HCT116 (cell line): ENCODE data around the gene OPTN. TPM values are rescaled to one million over a fixed set of nuclear protein-coding genes. Genes with fewer than 3 reads are reported as not detected.
"Not testable (repeated sequence)": the region's sequence is repeated elsewhere in the genome, so short reads cannot be mapped to it uniquely, and the experiment has no call there.

ENCODE experiments used
- ATAC-seq: fragments of 200-7000 bp; cut with Tn5 transposase; 2 replicates; pipeline ENCODE4 v1.9.1; 2020; ENCODE audit warnings: mild to moderate bottlenecking, moderate library complexity
- BruUV-seq: library from RNA; stranded (reverse); fragments of 400-500 nt; replicated peaks from 2 replicates; lab custom pipeline; 2021; lab: Mats Ljungman, UMichigan
- CTCF ChIA-PET: fragments of 300-600 bp; sonication (Branson Sonifier 250); formaldehyde crosslinking; loops from one replicate; lab custom pipeline; 2021; ENCODE audit warnings: antibody characterized with exemption; lab: Charles Lee
- POLR2A ChIA-PET: fragments of 300-600, 350-600 bp; sonication (Branson Sonifier 250); formaldehyde crosslinking; loops from one replicate; lab custom pipeline; 2021; ENCODE audit warnings: antibody characterized with exemption; lab: Charles Lee
- RAD21 ChIA-PET, 2 experiments: fragments of 300-600 bp; sonication (Branson Sonifier 250); formaldehyde crosslinking; loops; one replicate each; lab custom pipeline; 2023; ENCODE audit warnings: low total read pairs in 2 of 2; ENCODE audit not compliant: uncharacterized antibody in 2 of 2, unreplicated experiment in 2 of 2, low non-redundant PET in 1 of 2; lab: Charles Lee
- DNase-seq: peaks from one replicate; pipeline ENCODE4 v3.0.0-alpha.2; 2010; ENCODE audit warnings: low read depth, low spot score
- H2AFZ ChIP-seq: fragments of 200-600 bp; shearing (Covaris generic), sonication (generic); 2 replicates; pipeline ENCODE4 v1.6.1; 2017; ENCODE audit warnings: low read depth, mixed run types, mixed read lengths, antibody characterized with exemption, low read length; ENCODE audit not compliant: poor library complexity, severe bottlenecking
- H3K27ac ChIP-seq: 2 replicates; pipeline ENCODE4 v1.5.1; 2012; ENCODE audit warnings: low read depth, low read length
- H3K27me3 ChIP-seq: fragments of 200-600 bp; sonication (generic); 2 replicates; pipeline ENCODE4 v1.6.1; 2016; ENCODE audit warnings: mixed run types, low read length, mixed read lengths; ENCODE audit not compliant: insufficient read depth
- H3K36me3 ChIP-seq, 2 experiments: fragments of 200-500 bp in 1 of 2; fragments of 200-600 bp in 1 of 2; sonication (Bioruptor generic) in 1 of 2; sonication (generic) in 1 of 2; 2 replicates each; pipeline versions ENCODE4 v1.5.1 to v1.6.1; 2014 to 2016; ENCODE audit warnings: low read length in 2 of 2, inconsistent platforms in 1 of 2, mixed read lengths in 1 of 2, mixed run types in 1 of 2; ENCODE audit not compliant: insufficient read depth in 2 of 2, control insufficient read depth in 1 of 2
- H3K4me1 ChIP-seq, 2 experiments: fragments of 200-600 bp in 1 of 2; sonication (generic) in 1 of 2; 2 replicates each; pipeline versions ENCODE4 v1.5.1 to v1.6.1; 2012 to 2017; ENCODE audit warnings: low read length in 2 of 2, inconsistent platforms in 1 of 2, mild to moderate bottlenecking in 1 of 2, mixed read lengths in 1 of 2, mixed run types in 1 of 2, moderate library complexity in 1 of 2; ENCODE audit not compliant: insufficient read depth in 2 of 2, control insufficient read depth in 1 of 2
- H3K4me2 ChIP-seq: fragments of 200-600 bp; sonication (generic); 2 replicates; pipeline ENCODE4 v1.6.1; 2017; ENCODE audit warnings: mixed run types, low read length, mixed read lengths
- H3K4me3 ChIP-seq, 2 experiments: fragments of 200-600 bp in 1 of 2; sonication (generic) in 1 of 2; replicated peaks in 1 of 2; 2 replicates each; pipeline ENCODE4 v1.5.1; 2011 to 2016; ENCODE audit warnings: low read length in 2 of 2, control low read depth in 1 of 2, low read depth in 1 of 2, mild to moderate bottlenecking in 1 of 2, mixed read lengths in 1 of 2, mixed run types in 1 of 2
- H3K79me2 ChIP-seq: fragments of 200-600 bp; sonication (generic); 2 replicates; pipeline ENCODE4 v1.6.1; 2017; ENCODE audit warnings: mild to moderate bottlenecking, mixed run types, low read length, moderate library complexity, mixed read lengths; ENCODE audit not compliant: insufficient read depth
- H3K9ac ChIP-seq: fragments of 200-600 bp; sonication (generic); 2 replicates; pipeline ENCODE4 v1.6.1; 2016; ENCODE audit warnings: low read length, mixed read lengths
- H3K9me2 ChIP-seq: fragments of 200-600 bp; sonication (generic), shearing (Covaris generic); 2 replicates; pipeline ENCODE4 v1.6.1; 2017; ENCODE audit warnings: mixed run types, mild to moderate bottlenecking, moderate library complexity; ENCODE audit not compliant: insufficient read depth
- H3K9me3 ChIP-seq, 2 experiments: fragments of 200-500 bp in 1 of 2; fragments of 200-600 bp in 1 of 2; sonication (Bioruptor generic) in 1 of 2; sonication (generic) in 1 of 2; 2 replicates each; pipeline ENCODE4 v1.6.1; 2014 to 2017; ENCODE audit warnings: low read length in 2 of 2, mixed read lengths in 2 of 2, inconsistent platforms in 1 of 2, low read depth in 1 of 2, mild to moderate bottlenecking in 1 of 2, mixed run types in 1 of 2, moderate library complexity in 1 of 2; ENCODE audit not compliant: control insufficient read depth in 1 of 2, insufficient read depth in 1 of 2
- H4K20me1 ChIP-seq: fragments of 200-600 bp; sonication (generic), shearing (Covaris generic); 2 replicates; pipeline ENCODE4 v1.6.1; 2017; ENCODE audit warnings: mixed run types, mild to moderate bottlenecking, moderate library complexity; ENCODE audit not compliant: insufficient read depth
- CBX3 ChIP-seq: IDR thresholded peaks from 2 replicates; pipeline ENCODE4 v1.6.1; 2012; ENCODE audit warnings: low read depth
- CEBPB ChIP-seq: IDR thresholded peaks from 2 replicates; pipeline ENCODE4 v1.6.1; 2012; ENCODE audit warnings: low read depth
- EGR1 ChIP-seq: IDR thresholded peaks from 2 replicates; pipeline ENCODE4 v1.6.1; 2012; ENCODE audit warnings: low read depth
- ELF1 ChIP-seq: IDR thresholded peaks from 2 replicates; pipeline ENCODE4 v1.6.1; 2012; ENCODE audit warnings: low read depth, borderline replicate concordance
- EZH2phosphoT487 ChIP-seq: fragments of 200-600 bp; IDR thresholded peaks from 2 replicates; pipeline ENCODE4 v1.6.1; 2018; ENCODE audit warnings: antibody characterized with exemption, borderline replicate concordance
- FOSL1 ChIP-seq: IDR thresholded peaks from 2 replicates; pipeline ENCODE4 v1.6.1; 2012; ENCODE audit warnings: low read depth
- JUND ChIP-seq: IDR thresholded peaks from 2 replicates; pipeline ENCODE4 v1.6.1; 2012
- POLR2AphosphoS5 ChIP-seq: IDR thresholded peaks from 2 replicates; pipeline ENCODE4 v1.6.1; 2011; ENCODE audit warnings: mild to moderate bottlenecking, low read depth, low read length, moderate library complexity
- RAD21 ChIP-seq: IDR thresholded peaks from 2 replicates; pipeline ENCODE4 v1.6.1; 2012; ENCODE audit warnings: low read depth, mild to moderate bottlenecking
- SP1 ChIP-seq: IDR thresholded peaks from 2 replicates; pipeline ENCODE4 v1.6.1; 2012; ENCODE audit warnings: low read depth
- SRF ChIP-seq: IDR thresholded peaks from 2 replicates; pipeline ENCODE4 v1.6.1; 2012; ENCODE audit warnings: low read depth
- TCF7L2 ChIP-seq: IDR thresholded peaks from 2 replicates; pipeline ENCODE4 v1.7.0; 2011; ENCODE audit warnings: borderline replicate concordance, inconsistent platforms; ENCODE audit not compliant: insufficient read depth, insufficient read length; ENCODE audit errors: extremely low read depth
- ZNF274 ChIP-seq: fragments of 200-500 bp; sonication (Bioruptor generic); IDR thresholded peaks from 2 replicates; pipeline ENCODE4 v1.6.1; 2014; ENCODE audit warnings: mild to moderate bottlenecking, low read depth, low read length, inconsistent platforms
- intact Hi-C: fragments of 100-400 bp; cut with micrococcal nuclease; formaldehyde crosslinking; loops from 2 replicates; pipeline ENCODE4 v1.10.0; 2022
- total RNA-seq: library from RNA; stranded (reverse); gene quantifications from one replicate; pipeline ENCODE4 v1.2.1, GENCODE V29; 2021; ENCODE audit not compliant: unreplicated experiment
- TF ChIP-seq, protein P1 (sequence below): IDR thresholded peaks from 2 replicates; pipeline ENCODE4 v1.6.1; 2012

OPTN gene
- total RNA-seq, 1 experiment from 2014 or later, result 17.0 TPM

- no peak for TF ChIP-seq EZH2phosphoT487
- TF ChIP-seq, protein P1, sequence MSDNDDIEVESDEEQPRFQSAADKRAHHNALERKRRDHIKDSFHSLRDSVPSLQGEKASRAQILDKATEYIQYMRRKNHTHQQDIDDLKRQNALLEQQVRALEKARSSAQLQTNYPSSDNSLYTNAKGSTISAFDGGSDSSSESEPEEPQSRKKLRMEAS, result no peak
- TF ChIP-seq JUND, result no peak
- peak; percentile 44 for TF ChIP-seq EGR1
- no peak for TF ChIP-seq TCF7L2
- peak; percentile 84 for TF ChIP-seq RAD21
- no peak for TF ChIP-seq ELF1
- TF ChIP-seq, all 23 proteins: peak for 6
These were observed at the start of gene OPTN (continued) for GRCh38 chr10:13099666-13100348.

- ChIA-PET RAD21 (no interaction called here), POLR2A (no interaction called here), CTCF (no interaction called here)
- no peaks in the 10 kb centered on the region for H3K79me2 ChIP-seq
- no TSS peak for BruUV-seq
- H2AFZ ChIP-seq, result no peak overlapping the region
- no peaks in the 10 kb centered on the region for H3K27me3 ChIP-seq
- DNase-seq (no peak), ATAC-seq (no peak)
- no peaks in the 10 kb centered on the region for H4K20me1 ChIP-seq
- no peak overlapping the region for H3K4me2 ChIP-seq
- intact Hi-C loops, result no loop called here
- TF ChIP-seq ELF1, result no peak
- TF ChIP-seq SP1, result no peak
- TF ChIP-seq TCF7L2, result no peak
- no peak for TF ChIP-seq ZNF274
- no peak for TF ChIP-seq JUND
- no peak for TF ChIP-seq FOSL1
- no peak for TF ChIP-seq SRF
- TF ChIP-seq RAD21, result no peak
- TF ChIP-seq CBX3, result no peak
- TF ChIP-seq EZH2phosphoT487, result no peak
- TF ChIP-seq POLR2AphosphoS5, result no peak
- no peak for TF ChIP-seq CEBPB
- H3K4me3 ChIP-seq, result no peak overlapping the region
- H3K9ac ChIP-seq, result no peak overlapping the region
- H3K9me2 ChIP-seq, result no peaks in the 10 kb centered on the region
- H3K4me1 ChIP-seq, result no peaks in the 10 kb centered on the region
- no peaks in the 10 kb centered on the region for H3K36me3 ChIP-seq
- no peak overlapping the region for H3K27ac ChIP-seq
- no peaks in the 10 kb centered on the region for H3K9me3 ChIP-seq
These were observed 48.8 kb upstream of the OPTN start for GRCh38 chr10:13051126-13051694.

DNA sequence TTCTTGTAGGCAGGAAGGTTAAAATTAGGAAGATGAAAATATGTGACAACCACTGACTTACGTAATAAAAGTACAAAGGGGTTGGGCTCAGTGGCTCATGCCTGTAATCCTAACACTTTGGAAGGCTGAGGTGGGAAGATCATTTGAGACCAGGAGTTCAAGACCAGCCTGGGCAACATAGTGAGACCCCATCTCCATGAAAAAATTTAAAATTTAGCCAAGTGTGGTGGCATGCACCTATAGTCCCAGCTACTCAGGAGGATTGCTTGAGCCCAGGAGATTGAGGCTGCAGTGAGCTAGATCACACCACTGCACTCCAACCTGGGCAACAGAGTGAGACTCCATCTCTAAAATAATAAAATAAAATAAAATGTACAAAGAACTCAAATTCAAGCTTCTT is 46.8 kb upstream of the OPTN start:
- CTCF ChIA-PET, result interaction anchor here (0.6 to 1.2 kb wide), 2 partner anchors 15 to 151 kb away, joined by 3 read pairs; no protein-coding TSS in a partner anchor
- H3K9ac ChIP-seq, POLR2A ChIA-PET, H3K36me3 ChIP-seq, H3K27me3 ChIP-seq, H3K79me2 ChIP-seq, H2AFZ ChIP-seq, H3K4me2 ChIP-seq, H4K20me1 ChIP-seq, intact Hi-C loops, BruUV-seq, H3K4me1 ChIP-seq, ATAC-seq, H3K4me3 ChIP-seq, RAD21 ChIA-PET, H3K9me3 ChIP-seq, H3K9me2 ChIP-seq, H3K27ac ChIP-seq, DNase-seq: not testable (repeated sequence)
